DMS79 (cell line): ENCODE results near the gene SPOCD1.

Experiments
- DNase-seq: peaks from one replicate; lab custom pipeline; 2025; lab: John Stamatoyannopoulos, UW

SPOCD1 gene

GRCh38 chr1:31799895-31800673 is 15.7 kb downstream of the SPOCD1 start:
- DNase-seq: no peak

GRCh38 chr1:31799196-31799894 is 16.5 kb downstream of the SPOCD1 start:
- DNase-seq: no peak

- DNase-seq: no peak
Observed at GRCh38 chr1:31798433-31799195, 17.2 kb downstream of the SPOCD1 start.

- DNase-seq: no peak
Observed at GRCh38 chr1:31798086-31798432, 17.8 kb downstream of the SPOCD1 start.

- DNase-seq: no peak
Observed at GRCh38 chr1:31797216-31797615, 18.6 kb downstream of the SPOCD1 start.

- DNase-seq: no peak
Observed at GRCh38 chr1:31796707-31797106, 19.1 kb downstream of the SPOCD1 start.

GRCh38 chr1:31795801-31796621 is 19.8 kb downstream of the SPOCD1 start:
- DNase-seq: peak; percentile 59

GRCh38 chr1:31795096-31795675 is 20.6 kb downstream of the SPOCD1 start:
- no peak for DNase-seq

- no peak for DNase-seq
Observed at GRCh38 chr1:31793586-31794285, 22.1 kb downstream of the SPOCD1 start.

- DNase-seq: no peak
Observed at GRCh38 chr1:31793086-31793485, 22.7 kb downstream of the SPOCD1 start.

GRCh38 chr1:31792541-31792940 is 23.3 kb downstream of the SPOCD1 start:
- DNase-seq: no peak

- no peak for DNase-seq
Observed at GRCh38 chr1:31792116-31792515, 23.7 kb downstream of the SPOCD1 start.

- no peak for DNase-seq
Observed at GRCh38 chr1:31791131-31791858, 24.5 kb downstream of the SPOCD1 start.

- no peak for DNase-seq
Observed at GRCh38 chr1:31790641-31791091, 25.2 kb downstream of the SPOCD1 start.

- DNase-seq: no peak
Observed at GRCh38 chr1:31790140-31790539, 25.7 kb downstream of the SPOCD1 start.

- peak; percentile 59 for DNase-seq
Observed at GRCh38 chr1:31789259-31790065, 26.4 kb downstream of the SPOCD1 start.

GRCh38 chr1:31788825-31789256 is 27.0 kb downstream of the SPOCD1 start:
- DNase-seq: no peak

- DNase-seq: peak; percentile 83
Observed at GRCh38 chr1:31788138-31788824, 27.5 kb downstream of the SPOCD1 start.

- no peak for DNase-seq
Observed at GRCh38 chr1:31787786-31788137, 28.1 kb downstream of the SPOCD1 start.
